Measurements from ENCODE around the gene USP7. TPM values are rescaled to one million over a fixed set of nuclear protein-coding genes. Genes with fewer than 3 reads are reported as not detected.

USP7 gene
- total RNA-seq, 2 experiments from 2014 or later = 259 to 268 TPM

DNA sequence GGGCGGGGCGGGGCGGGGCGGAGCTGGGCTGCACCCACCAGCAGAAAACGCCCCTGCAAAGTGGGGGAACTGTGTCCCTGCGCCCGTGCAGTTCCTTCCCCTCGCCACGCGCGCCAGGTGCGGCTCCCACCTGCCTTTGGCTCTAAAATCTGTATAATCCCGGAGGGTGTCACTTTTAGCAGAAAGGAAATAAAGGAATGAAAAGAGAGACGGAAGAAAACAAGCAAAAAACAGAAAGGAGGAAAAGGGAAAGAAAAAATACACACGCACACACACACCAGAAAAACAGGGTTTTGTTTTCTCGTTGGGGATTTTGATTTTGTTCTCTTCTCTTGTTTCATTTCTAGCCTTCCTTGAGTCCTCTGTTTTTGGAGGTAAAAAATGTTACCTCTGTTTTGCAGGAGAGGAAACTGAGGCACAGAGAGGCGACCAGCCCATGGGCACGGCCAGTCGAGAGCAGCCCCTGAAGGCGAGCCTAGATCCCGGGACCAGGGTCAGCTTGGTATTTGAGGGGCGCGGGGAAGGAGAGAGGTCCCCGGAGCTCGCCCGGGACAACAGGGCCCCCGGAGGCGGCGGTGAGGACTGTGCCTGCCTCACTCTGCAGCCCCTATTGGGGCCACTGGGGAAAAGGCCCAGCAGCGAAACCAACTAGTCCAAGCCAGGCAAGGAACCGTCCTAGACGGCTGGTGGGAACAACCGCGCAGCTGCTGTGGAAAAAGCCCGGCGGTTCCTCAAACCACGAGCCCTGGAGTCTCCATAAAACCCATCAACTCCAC, 94.3 kb downstream of the USP7 start:
- peak in 1 of 14 experiments; percentile 34 for DNase-seq
- Histone ChIP-seq H3K9me3 (ENCODE audit: control insufficient read depth in 1 of 2, insufficient read depth in 1 of 2, low read length in 2 of 2) (no peaks in the 10 kb centered on the region), H3K36me3 (ENCODE audit: insufficient read depth, low read length) (no peaks in the 10 kb centered on the region), H3K27me3 (ENCODE audit: control insufficient read depth in 1 of 2, insufficient read depth in 2 of 2, low read length in 2 of 2) (no peaks in the 10 kb centered on the region), H3K4me3 (ENCODE audit: low read length) (peak overlapping the region; percentile 85), H3K27ac (ENCODE audit: low read depth in 1 of 2, low read length in 2 of 2) (peak overlapping the region in 1 of 2 donors; percentile 13), H3K4me1 (ENCODE audit: insufficient read depth, low read length) (peaks cover 60% of the 10 kb centered on the region)
- Mint-ChIP-seq H3K27ac (peak overlapping the region; percentile 82), H3K4me1 (ENCODE audit: low read depth) (peaks cover 48% of the 10 kb centered on the region), H3K36me3 (ENCODE audit: low read depth) (peaks cover 10% of the 10 kb centered on the region), H3K9me3 (no peaks in the 10 kb centered on the region), H3K27me3 (no peaks in the 10 kb centered on the region), H3K4me3 (peak overlapping the region; percentile 95)
- CTCF ChIA-PET = interaction anchor here (1.5 to 4.1 kb wide), 3 partner anchors 11 to 69 kb away, joined by 3 to 24 read pairs (median 10); no protein-coding TSS in a partner anchor
- intact Hi-C loops (cut with DNase I, micrococcal nuclease) = loop anchor here (1.0 to 10.0 kb wide), 5 partner anchors 52 to 1875 kb away; partner anchors contain the start of genes ABAT (in 1 of the 2), HAPSTR1 (in 1 of the 2), NUBP1 (in 1 of the 2) and PMM2 (in 1 of the 2)
- POLR2A ChIA-PET = interaction anchor here (0.7 to 3.1 kb wide), 18 partner anchors 9 to 223 kb away, joined by 3 to 52 read pairs (median 5); partner anchors contain the start of genes HAPSTR1, LITAFD, PMM2 and TMEM186
- TF ChIP-seq, protein P1, sequence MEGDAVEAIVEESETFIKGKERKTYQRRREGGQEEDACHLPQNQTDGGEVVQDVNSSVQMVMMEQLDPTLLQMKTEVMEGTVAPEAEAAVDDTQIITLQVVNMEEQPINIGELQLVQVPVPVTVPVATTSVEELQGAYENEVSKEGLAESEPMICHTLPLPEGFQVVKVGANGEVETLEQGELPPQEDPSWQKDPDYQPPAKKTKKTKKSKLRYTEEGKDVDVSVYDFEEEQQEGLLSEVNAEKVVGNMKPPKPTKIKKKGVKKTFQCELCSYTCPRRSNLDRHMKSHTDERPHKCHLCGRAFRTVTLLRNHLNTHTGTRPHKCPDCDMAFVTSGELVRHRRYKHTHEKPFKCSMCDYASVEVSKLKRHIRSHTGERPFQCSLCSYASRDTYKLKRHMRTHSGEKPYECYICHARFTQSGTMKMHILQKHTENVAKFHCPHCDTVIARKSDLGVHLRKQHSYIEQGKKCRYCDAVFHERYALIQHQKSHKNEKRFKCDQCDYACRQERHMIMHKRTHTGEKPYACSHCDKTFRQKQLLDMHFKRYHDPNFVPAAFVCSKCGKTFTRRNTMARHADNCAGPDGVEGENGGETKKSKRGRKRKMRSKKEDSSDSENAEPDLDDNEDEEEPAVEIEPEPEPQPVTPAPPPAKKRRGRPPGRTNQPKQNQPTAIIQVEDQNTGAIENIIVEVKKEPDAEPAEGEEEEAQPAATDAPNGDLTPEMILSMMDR (IDR thresholded peaks at IDR 0.05) = no peak
- ATAC-seq (ENCODE audit: poor library complexity) = peak; percentile 57

DNA sequence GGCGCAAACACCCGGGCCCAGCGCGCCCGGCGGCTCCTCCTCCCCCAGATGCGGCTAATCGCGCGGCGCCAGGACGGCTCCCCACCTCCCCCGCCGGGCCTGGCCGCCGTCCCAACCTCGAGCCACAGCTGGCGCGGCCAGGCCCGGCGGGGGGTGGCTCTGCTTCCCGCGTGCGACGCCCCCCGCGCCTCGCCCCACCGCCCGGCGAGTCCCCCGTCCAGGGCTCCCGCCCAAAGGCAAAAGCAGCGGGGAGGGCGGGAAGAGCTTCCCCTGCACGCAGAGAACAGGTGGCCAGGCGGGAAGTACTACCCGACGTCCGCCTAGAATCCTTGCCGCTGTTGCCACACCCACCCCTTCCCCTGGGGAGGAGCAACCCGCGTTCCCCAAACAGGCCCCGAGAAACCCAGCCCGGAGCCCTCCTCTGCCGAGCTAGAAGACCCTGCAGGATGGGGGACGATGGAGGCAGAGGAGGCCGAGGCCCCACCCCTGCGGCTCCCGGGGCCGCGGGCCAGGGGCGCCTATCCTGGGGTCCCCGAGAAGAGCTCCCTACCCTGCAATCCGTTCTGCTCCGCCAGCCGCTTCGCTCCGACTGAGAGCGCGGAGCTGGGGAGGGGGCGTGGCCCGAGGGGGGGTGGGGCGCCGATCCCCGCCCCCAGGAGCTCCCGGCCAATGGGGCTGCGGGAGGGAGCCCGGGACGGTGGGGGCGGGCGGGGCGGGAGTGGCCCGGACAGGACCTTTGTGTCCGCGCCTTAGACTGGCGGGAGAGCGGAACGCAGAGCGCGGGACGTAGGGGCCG, 95.1 kb downstream of the USP7 start, which contains the start of gene CARHSP1:
Gene CARHSP1 (minus strand): TSS at position 591 of the 796 bp plus-strand sequence. CDS start 9,678 bp downstream, outside the sequence.
- Histone ChIP-seq H3K27ac (ENCODE audit: low read depth in 1 of 2, low read length in 2 of 2) (peak within 1 kb of the TSS; percentile 32 to 72), H3K9me3 (ENCODE audit: control insufficient read depth in 1 of 2, insufficient read depth in 1 of 2, low read length in 2 of 2) (no peaks in the 10 kb centered on the region), H3K4me3 (ENCODE audit: low read length) (peak within 1 kb of the TSS; percentile 85), H3K27me3 (ENCODE audit: control insufficient read depth in 1 of 2, insufficient read depth in 2 of 2, low read length in 2 of 2) (no peaks in the 10 kb centered on the region), H3K36me3 (ENCODE audit: insufficient read depth, low read length) (no peaks in the 10 kb centered on the region), H3K4me1 (ENCODE audit: insufficient read depth, low read length) (peaks cover 59% of the 10 kb centered on the region)
- peak; percentile 74 for ATAC-seq (ENCODE audit: poor library complexity)
- Mint-ChIP-seq H3K27me3 (no peaks in the 10 kb centered on the region), H3K4me1 (ENCODE audit: low read depth) (peaks cover 50% of the 10 kb centered on the region), H3K27ac (peak within 1 kb of the TSS; percentile 85), H3K36me3 (ENCODE audit: low read depth) (peaks cover 10% of the 10 kb centered on the region), H3K9me3 (no peaks in the 10 kb centered on the region), H3K4me3 (peak within 1 kb of the TSS; percentile 95)
- ChIA-PET CTCF (interaction anchor here (1.0 to 4.1 kb wide), 4 partner anchors 12 to 70 kb away, joined by 3 to 24 read pairs (median 6); partner anchors contain the start of gene PMM2), POLR2A (interaction anchor here (0.6 to 3.1 kb wide), 20 partner anchors 8 to 224 kb away, joined by 3 to 52 read pairs (median 5); partner anchors contain the start of genes HAPSTR1, LITAFD, PMM2 and TMEM186)
- intact Hi-C loops (cut with DNase I, micrococcal nuclease) = loop anchor here (1.0 to 10.0 kb wide), 6 partner anchors 51 to 1876 kb away; partner anchors contain the start of genes PMM2 (in 2 of the 2), TMEM186 (in 2 of the 2), ABAT (in 1 of the 2) and HAPSTR1 (in 1 of the 2)
- peak; percentile 62 to 92 (median 76) for DNase-seq
- TF ChIP-seq, protein P1 (IDR thresholded peaks at IDR 0.05) = no peak

Data from CD4-positive, alpha-beta T cell (primary cell).